Umbilical cord (tissue), 2 donors: Measurements from ENCODE around the gene ADAP1. TPM values are rescaled to one million over a fixed set of nuclear protein-coding genes. Genes with fewer than 3 reads are reported as not detected.
"Not testable (repeated sequence)": the region's sequence is repeated elsewhere in the genome, so short reads cannot be mapped to it uniquely, and the experiment has no call there.

Experiments used
- DNase-seq: peaks from one replicate; pipeline ENCODE4 v3.0.0-alpha.2; 2015; ENCODE audit warnings: low spot score
- total RNA-seq: library from RNA; depleted of rRNA; stranded (reverse); fragments of >200 nt; gene quantifications from one replicate; pipeline ENCODE4 v1.2.3, GENCODE V29; 2014; ENCODE audit warnings: low replicate concordance; ENCODE audit not compliant: insufficient read depth

The ADAP1 gene
- total RNA-seq, 1 donor from 2014 or later, result 13.5 TPM

DNA sequence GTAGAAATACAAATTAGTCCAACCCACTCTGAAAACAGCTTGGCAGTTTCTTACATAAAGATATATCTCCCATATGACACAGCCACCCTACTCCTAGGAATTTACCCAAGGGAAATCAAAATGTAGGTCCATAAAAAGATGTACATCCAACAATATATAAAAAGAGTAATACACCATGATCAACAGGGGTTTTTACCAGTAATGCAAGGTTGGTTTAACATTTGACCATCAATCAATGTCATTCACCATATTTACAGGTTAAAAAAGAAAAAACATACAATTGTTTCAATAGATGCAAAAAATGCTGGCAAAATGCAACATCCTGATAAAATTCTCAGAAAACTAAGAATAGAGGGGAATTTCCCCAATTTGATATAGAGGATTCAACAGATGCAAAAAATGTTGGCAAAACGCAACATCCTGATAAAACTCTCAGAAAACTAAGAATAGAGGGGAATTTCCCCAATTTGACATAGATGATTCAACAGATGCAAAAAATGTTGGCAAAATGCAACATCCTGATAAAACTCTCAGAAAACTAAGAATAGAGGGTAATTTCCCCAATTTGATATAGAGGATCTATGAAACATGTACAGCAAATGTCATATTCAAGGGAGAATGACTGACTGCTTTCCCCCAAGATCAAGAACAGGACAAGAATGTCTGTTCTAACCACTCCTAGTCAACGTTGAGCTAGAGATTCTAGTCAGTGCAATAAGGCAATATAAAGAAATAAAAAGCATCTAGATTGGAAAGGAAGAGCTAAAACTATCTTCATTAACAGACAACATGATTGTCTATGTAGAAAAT lies 13.7 kb downstream of the ADAP1 start:
- no peak for DNase-seq

- no peak for DNase-seq
These were observed 14.6 kb downstream of the ADAP1 start for GRCh38 chr7:939843-940242.

DNA sequence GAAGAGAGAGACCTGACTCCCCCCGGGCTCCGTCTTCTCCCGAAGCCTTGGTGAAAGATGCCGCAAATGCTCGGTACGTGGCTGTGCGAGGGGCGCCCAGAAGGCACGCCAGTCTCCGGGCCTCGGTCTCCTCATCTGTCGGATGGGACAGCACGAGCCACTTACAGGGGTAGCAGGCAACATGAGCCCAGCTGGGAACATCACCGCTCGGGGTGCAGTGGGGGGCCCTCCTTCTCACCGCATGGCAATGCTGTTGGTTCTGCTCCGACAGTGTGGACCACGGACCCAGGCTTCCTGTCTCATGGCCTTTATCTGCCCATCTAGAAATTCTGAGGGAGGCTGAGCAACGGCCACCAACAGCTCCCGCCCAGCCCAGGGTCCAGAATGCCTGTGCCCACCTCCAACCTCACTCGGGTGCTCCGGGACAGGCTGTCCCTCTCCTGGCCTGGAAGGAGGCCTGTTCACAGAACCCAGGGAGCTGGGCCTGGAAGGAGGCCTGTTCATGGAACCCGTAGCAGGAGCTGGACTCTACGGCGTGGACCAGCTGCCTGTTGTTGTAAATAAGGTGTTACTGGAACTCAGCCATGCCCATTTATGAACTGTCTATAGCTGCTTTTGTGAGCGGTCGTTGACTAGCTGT lies 15.8 kb downstream of the ADAP1 start:
- DNase-seq, result no peak

DNA sequence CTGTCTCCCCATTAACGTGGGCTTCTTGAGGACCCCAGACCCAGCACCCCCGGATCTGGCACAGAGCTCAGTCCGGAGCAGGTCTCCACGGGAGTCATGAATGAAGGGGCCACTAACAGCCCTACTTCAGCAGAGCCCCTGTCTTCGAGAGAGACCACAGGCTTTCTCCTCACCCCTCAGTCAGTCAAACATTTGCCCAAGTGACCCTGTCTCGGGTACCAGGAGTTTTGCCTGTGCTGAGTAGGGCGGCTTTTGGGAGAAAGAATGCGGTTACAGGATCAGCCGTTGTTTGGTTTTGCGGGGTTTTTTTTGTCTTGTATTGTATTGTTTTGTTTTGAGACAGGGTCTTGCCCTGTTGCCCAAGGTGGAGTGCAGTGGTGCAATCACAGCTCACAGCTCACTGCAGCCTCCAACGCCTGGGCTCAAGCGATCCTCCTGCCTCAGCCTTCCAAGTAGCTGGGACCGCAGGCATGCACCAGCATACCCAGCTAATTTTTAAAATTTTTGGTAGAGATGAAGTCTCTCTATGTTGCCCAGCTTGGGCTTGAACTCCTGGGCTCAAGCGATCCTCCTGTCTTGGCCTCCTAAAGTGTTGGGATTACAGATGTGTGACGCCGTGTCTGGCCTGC lies 16.5 kb downstream of the ADAP1 start:
- no peak for DNase-seq

GRCh38 chr7:936386-937054 lies 18.0 kb downstream of the ADAP1 start:
- DNase-seq, result no peak

GRCh38 chr7:935874-936385 lies 18.6 kb downstream of the ADAP1 start:
- DNase-seq, result no peak

GRCh38 chr7:935164-935873 lies 19.2 kb downstream of the ADAP1 start:
- DNase-seq, result no peak

- DNase-seq, result no peak
These were observed 19.9 kb downstream of the ADAP1 start for GRCh38 chr7:934469-935163.

GRCh38 chr7:932651-932975 lies 21.9 kb downstream of the ADAP1 start:
- no peak for DNase-seq

DNA sequence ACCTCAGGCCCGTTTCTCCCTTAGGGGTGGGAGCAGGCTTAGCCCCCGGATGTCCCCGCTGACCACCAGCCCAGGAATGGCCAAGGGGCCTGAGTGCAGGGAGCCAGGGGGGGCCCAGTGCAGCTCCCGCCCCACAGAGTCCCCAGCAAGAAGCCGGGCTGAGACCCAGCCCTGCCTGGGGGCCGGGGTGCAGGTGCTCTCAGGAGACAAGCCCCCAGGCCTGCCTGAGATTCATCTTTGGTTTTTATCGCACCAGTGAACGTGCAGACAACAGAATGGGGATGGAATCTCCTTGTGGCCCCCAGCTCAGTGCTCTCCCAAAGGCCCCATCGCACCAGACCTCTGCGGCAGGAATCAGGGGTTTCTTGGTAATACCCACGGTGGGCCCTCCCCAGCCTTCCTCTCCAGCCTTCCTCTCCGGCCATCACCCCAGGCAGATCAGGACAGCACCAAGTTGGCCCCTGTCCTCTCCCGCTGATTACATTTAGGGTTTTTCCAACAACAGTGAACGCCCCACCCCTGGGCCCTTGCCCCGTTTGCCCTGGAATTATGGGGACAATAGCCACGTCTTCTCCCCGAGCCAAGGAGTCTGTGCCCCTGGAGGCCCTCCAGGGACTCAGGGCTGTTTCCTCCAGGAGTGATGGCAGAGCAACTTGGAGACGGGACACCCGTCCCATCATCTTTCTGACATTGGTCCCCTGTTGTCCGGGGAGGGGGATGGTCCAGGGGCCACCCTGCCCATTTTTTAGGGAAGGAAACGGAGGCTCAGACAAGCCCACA lies 22.4 kb downstream of the ADAP1 start:
- no peak for DNase-seq

- DNase-seq, result no peak
These were observed 23.3 kb downstream of the ADAP1 start for GRCh38 chr7:930975-931758.

- no peak for DNase-seq
These were observed 25.2 kb downstream of the ADAP1 start for GRCh38 chr7:929311-929711.

- no peak for DNase-seq
These were observed 27.3 kb downstream of the ADAP1 start for GRCh38 chr7:927031-927671.

DNA sequence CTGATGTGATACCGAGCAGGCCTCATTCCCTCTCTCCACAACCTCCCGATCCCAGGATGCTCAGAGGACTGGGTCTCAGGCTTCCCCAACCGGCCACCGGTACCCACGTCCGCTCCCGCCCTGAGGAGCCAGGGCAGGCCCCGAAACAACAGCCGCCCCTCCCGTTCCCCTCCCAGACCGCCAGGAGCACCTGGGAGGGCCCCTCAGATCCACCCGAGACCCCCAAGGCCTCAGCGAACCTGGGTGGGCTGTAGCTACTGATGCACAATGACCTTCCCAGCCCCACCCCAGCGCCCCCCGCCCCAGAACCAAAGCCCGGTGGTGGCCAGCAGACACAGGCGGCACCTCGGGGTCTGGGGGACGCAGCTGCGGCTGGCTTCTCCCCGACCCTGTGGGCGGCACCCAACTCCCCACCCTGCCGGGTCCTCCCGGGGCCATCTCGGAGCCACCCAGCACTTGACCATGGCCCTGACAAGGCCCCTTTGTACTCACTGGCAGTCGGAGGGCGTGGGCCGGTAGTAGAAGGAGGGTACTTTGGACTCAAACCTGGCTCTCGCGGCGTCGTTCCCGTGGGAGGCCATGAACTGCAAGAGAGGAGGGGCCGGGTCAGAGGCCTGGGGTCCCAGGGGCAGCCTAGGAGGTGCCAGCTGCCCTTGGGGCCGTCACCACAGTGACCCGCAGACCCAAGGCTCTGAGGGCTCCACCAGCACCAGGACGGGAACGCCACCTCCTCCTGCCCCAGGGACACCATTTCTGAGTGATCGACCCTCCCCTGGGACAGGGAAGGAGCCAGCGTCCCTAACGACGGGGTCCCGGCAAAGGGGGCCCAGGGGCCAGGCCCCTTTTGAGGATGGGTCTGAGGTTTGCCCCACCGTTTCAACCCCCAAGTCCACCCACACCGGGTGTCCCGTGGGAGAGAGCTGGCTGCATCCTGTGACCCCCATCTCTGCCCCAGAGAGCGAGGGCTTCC lies 28.1 kb downstream of the ADAP1 start:
- no peak for DNase-seq

DNA sequence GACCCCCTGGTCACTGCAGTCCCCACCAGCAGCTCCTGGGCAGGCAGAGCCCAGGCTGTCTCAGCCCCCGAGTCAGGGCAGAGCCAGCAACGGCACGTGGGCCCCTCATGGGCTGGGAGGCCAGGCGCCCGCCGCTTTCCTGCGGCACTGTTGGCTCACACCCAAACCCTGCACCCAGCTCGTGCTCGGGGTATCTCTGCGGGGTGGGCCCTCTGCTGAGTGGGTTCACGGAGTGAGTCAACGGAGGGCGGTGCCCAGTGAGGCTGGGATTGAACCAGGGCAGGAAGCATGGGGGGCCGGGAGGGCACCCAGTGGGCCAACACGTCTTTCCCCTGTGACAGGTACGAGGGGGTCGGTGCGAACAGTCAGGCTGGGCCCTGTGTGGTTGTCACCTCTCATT lies 28.9 kb downstream of the ADAP1 start:
- no peak for DNase-seq

GRCh38 chr7:924541-925231 lies 29.8 kb downstream of the ADAP1 start:
- peak; percentile 44 for DNase-seq

GRCh38 chr7:924042-924441 lies 30.4 kb downstream of the ADAP1 start:
- not testable (repeated sequence) for DNase-seq
